Fibroblast of lung (primary cell): ENCODE measurements around the gene RBBP9. TPM values are rescaled to one million over a fixed set of nuclear protein-coding genes. Genes with fewer than 3 reads are reported as not detected.
"Not testable (repeated sequence)": the region's sequence is repeated elsewhere in the genome, so short reads cannot be mapped to it uniquely, and the experiment has no call there.

ENCODE experiments used
- DNase-seq, 2 donors: peaks; one replicate each; pipeline versions ENCODE4 v3.0.0 to v3.0.0-alpha.2; 2010; ENCODE audit warnings: low read depth in 2 of 2
- H2AFZ ChIP-seq: 2 replicates; pipeline ENCODE4 v1.5.1; 2012; ENCODE audit warnings: low read length, control low read depth, inconsistent platforms
- H3K27ac ChIP-seq: 2 replicates; pipeline ENCODE4 v1.5.1; 2011; ENCODE audit warnings: low read length, control low read depth; ENCODE audit not compliant: insufficient read depth
- H3K27me3 ChIP-seq: 2 replicates; pipeline ENCODE4 v1.5.1; 2011; ENCODE audit warnings: mild to moderate bottlenecking, low read length; ENCODE audit not compliant: control insufficient read depth, insufficient read depth
- H3K36me3 ChIP-seq: 2 replicates; pipeline ENCODE4 v1.5.1; 2011; ENCODE audit warnings: low read length; ENCODE audit not compliant: control insufficient read depth, insufficient read depth
- H3K4me1 ChIP-seq: 2 replicates; pipeline ENCODE4 v1.5.1; 2011; ENCODE audit warnings: low read length; ENCODE audit not compliant: control insufficient read depth, insufficient read depth; ENCODE audit errors: extremely low read depth
- H3K4me2 ChIP-seq: 2 replicates; pipeline ENCODE4 v1.5.1; 2011; ENCODE audit warnings: low read length, control low read depth; ENCODE audit not compliant: insufficient read depth; ENCODE audit errors: extremely low read depth
- H3K4me3 ChIP-seq, 4 experiments: fragments of 200-600 bp in 1 of 4; sonication (generic) in 1 of 4; replicated peaks in 1 of 4; 2 replicates each; pipeline ENCODE4 v1.5.1; 2011 to 2016; ENCODE audit warnings: low read length in 4 of 4, low read depth in 3 of 4, mild to moderate bottlenecking in 3 of 4, control low read depth in 2 of 4, inconsistent platforms in 1 of 4, mixed read lengths in 1 of 4; ENCODE audit not compliant: insufficient read depth in 1 of 4; ENCODE audit errors: control extremely low read depth in 1 of 4
- H3K79me2 ChIP-seq: 2 replicates; pipeline ENCODE4 v1.5.1; 2012; ENCODE audit warnings: mild to moderate bottlenecking, low read length, inconsistent platforms; ENCODE audit not compliant: control insufficient read depth, insufficient read depth
- H3K9ac ChIP-seq: 2 replicates; pipeline ENCODE4 v1.5.1; 2011; ENCODE audit warnings: mild to moderate bottlenecking, low read length, control low read depth; ENCODE audit not compliant: insufficient read depth
- H3K9me3 ChIP-seq: 2 replicates; pipeline ENCODE4 v1.5.1; 2012; ENCODE audit warnings: low read depth, low read length; ENCODE audit not compliant: control insufficient read depth, insufficient read depth
- H4K20me1 ChIP-seq: 2 replicates; pipeline ENCODE4 v1.5.1; 2011; ENCODE audit warnings: low read length; ENCODE audit not compliant: control insufficient read depth, insufficient read depth; ENCODE audit errors: extremely low read depth
- EZH2 ChIP-seq: IDR thresholded peaks from 2 replicates; pipeline ENCODE4 v1.5.1; 2012; ENCODE audit warnings: low read length, control low read depth, mild to moderate bottlenecking; ENCODE audit errors: missing control alignments
- polyA plus RNA-seq, 2 donors: library from polyadenylated mRNA; depleted of rRNA in 1 of 2; stranded (reverse) in 1 of 2; unstranded in 1 of 2; fragments of >200 nt; gene quantifications; 2 replicates each; pipeline ENCODE4 v1.2.1, GENCODE V29; 2011 to 2012; ENCODE audit warnings: missing spikeins in 1 of 2
- total RNA-seq: library from RNA; depleted of rRNA; stranded (reverse); fragments of >200 nt; gene quantifications from 2 replicates; pipeline ENCODE4 v1.2.1, GENCODE V29; 2014
- TF ChIP-seq, protein P1 (sequence below), 2 donors: IDR thresholded peaks in 1 of 2; conservative IDR thresholded peaks in 1 of 2; 1 replicate in 1 of 2; 2 replicates in 1 of 2; pipeline ENCODE4 v1.5.1; 2011 to 2012; ENCODE audit warnings: low read length in 2 of 2, control low read depth in 1 of 2, inconsistent platforms in 1 of 2, low read depth in 1 of 2, mild to moderate bottlenecking in 1 of 2

RBBP9 gene
- total and polyA plus RNA-seq, 2 donors (not counting 1 experiment from before 2014, with no cell fraction given), result 19.0 to 19.2 TPM

DNA sequence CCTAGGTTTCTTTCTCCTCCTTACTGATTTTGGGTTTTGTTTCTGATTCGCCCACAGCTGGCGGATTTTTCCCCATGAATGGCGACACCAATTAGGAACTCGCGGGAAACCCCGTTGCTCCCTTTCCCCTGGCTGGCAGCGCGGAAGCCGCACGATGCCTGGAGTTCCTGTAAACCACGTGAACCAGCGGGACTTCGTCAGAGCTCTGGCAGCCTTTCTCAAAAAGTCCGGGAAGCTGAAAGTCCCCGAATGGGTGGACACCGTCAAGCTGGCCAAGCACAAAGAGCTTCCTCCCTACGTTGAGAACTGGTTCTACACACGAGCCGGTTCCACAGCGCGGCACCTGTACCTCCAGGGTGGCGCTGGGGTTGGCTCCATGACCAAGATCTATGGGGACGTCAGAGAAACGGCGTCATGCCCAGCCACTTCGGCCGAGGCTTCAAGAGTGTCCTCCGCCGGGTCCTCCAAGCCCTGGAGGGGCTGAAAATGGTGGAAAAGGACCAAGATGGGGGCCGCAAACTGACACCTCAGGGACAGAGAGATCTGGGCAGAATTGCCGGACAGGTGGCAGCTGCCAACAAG is 7.5 kb upstream of the RBBP9 start:
- Histone ChIP-seq H3K36me3 (no peaks in the 10 kb centered on the region), H2AFZ (peak overlapping the region; percentile 49), H3K79me2 (peaks cover 10% of the 10 kb centered on the region), H3K27me3 (no peaks in the 10 kb centered on the region), H4K20me1 (no peaks in the 10 kb centered on the region), H3K4me3 (no peak overlapping the region), H3K9me3 (no peaks in the 10 kb centered on the region), H3K4me2 (peak overlapping the region; percentile 46), H3K9ac (no peak overlapping the region), H3K27ac (no peak overlapping the region), H3K4me1 (no peaks in the 10 kb centered on the region)
- no peak for TF ChIP-seq EZH2
- TF ChIP-seq, protein P1, sequence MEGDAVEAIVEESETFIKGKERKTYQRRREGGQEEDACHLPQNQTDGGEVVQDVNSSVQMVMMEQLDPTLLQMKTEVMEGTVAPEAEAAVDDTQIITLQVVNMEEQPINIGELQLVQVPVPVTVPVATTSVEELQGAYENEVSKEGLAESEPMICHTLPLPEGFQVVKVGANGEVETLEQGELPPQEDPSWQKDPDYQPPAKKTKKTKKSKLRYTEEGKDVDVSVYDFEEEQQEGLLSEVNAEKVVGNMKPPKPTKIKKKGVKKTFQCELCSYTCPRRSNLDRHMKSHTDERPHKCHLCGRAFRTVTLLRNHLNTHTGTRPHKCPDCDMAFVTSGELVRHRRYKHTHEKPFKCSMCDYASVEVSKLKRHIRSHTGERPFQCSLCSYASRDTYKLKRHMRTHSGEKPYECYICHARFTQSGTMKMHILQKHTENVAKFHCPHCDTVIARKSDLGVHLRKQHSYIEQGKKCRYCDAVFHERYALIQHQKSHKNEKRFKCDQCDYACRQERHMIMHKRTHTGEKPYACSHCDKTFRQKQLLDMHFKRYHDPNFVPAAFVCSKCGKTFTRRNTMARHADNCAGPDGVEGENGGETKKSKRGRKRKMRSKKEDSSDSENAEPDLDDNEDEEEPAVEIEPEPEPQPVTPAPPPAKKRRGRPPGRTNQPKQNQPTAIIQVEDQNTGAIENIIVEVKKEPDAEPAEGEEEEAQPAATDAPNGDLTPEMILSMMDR (conservative IDR thresholded peaks at IDR 0.05 in 1 of 2, IDR thresholded peaks at IDR 0.05 in 1 of 2; ENCODE audit: low read depth in 1 of 2, low read length in 2 of 2), result no peak
- peak; percentile 13 to 27 for DNase-seq

DNA sequence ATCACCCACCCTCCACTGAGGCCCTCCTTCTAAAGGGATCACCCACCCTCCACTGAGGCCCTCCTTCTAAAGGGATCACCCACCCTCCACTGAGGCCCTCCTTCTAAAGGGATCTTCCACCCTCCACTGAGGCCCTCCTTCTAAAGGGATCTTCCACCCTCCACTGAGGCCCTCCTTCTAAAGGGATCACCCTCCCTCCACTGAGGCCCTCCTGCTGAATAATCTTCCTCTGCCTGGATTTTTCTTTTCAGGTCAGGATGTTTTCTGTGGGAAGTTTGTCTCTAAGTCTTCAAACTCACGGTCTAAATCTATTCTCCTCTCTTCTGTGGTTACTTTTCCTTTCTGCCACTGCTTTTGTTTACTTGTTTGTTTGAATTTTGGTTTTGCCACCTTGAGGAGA is 4.6 kb upstream of the RBBP9 start:
- not testable (repeated sequence) for H3K9me3 ChIP-seq, H2AFZ ChIP-seq, H3K9ac ChIP-seq, H3K4me2 ChIP-seq, H3K36me3 ChIP-seq, H3K27me3 ChIP-seq, H3K27ac ChIP-seq, DNase-seq, H3K79me2 ChIP-seq, H4K20me1 ChIP-seq, H3K4me1 ChIP-seq, H3K4me3 ChIP-seq

DNA sequence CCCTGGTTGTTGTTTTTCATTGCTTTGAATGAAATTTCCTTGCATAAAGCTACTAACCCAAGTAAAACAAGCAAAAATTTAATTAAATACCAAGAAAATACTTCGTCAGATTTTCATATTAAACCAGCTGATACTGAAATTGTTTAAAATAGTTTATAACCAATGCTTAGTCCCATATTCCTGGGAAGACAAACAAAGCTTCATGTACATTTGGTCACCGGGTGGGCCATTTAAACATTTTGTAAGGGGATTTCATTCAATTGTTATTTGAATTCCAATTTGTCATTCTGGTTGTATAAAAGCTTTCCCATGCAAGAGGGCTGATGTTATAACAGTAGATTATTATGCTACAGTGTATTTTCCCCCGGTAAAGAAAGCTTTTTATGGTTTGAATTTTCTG is 578 bp upstream of the RBBP9 start:
- no peak overlapping the region for H3K9ac ChIP-seq
- no peak overlapping the region for H3K4me3 ChIP-seq
- TF ChIP-seq EZH2, result no peak
- TF ChIP-seq, protein P1 (conservative IDR thresholded peaks at IDR 0.05 in 1 of 2, IDR thresholded peaks at IDR 0.05 in 1 of 2; ENCODE audit: low read depth in 1 of 2, low read length in 2 of 2), result no peak
- H3K4me1 ChIP-seq, result peaks cover 3% of the 10 kb centered on the region
- no peaks in the 10 kb centered on the region for H3K27me3 ChIP-seq
- H3K36me3 ChIP-seq, result no peaks in the 10 kb centered on the region
- no peaks in the 10 kb centered on the region for H3K79me2 ChIP-seq
- no peak overlapping the region for H3K4me2 ChIP-seq
- no peak overlapping the region for H3K27ac ChIP-seq
- DNase-seq, result no peak
- H2AFZ ChIP-seq, result peak overlapping the region; percentile 37
- H4K20me1 ChIP-seq, result no peaks in the 10 kb centered on the region
- no peaks in the 10 kb centered on the region for H3K9me3 ChIP-seq
